GM10248 (cell line): ENCODE measurements around the gene CAMK1.

Experiments used
- CTCF ChIA-PET: fragments of 300-600 bp; sonication (Branson Sonifier 250); formaldehyde crosslinking; extraction: SDS; loops from one replicate; lab custom pipeline; 2021; ENCODE audit warnings: antibody characterized with exemption; lab: Yijun Ruan, JAX
- POLR2A ChIA-PET: fragments of 350-650 bp; sonication (Branson Sonifier 250); formaldehyde crosslinking; extraction: SDS; loops from one replicate; lab custom pipeline; 2020; ENCODE audit warnings: antibody characterized with exemption; lab: Yijun Ruan, JAX
- DNase-seq: peaks from one replicate; pipeline ENCODE4 v3.0.0; 2012; ENCODE audit errors: extremely low spot score
- CTCF ChIP-seq: IDR thresholded peaks from 2 replicates; pipeline ENCODE4 v1.5.1; 2012; ENCODE audit warnings: mild to moderate bottlenecking, low read depth; ENCODE audit errors: extremely low read depth, missing control alignments, control extremely low read depth

Gene CAMK1

DNA sequence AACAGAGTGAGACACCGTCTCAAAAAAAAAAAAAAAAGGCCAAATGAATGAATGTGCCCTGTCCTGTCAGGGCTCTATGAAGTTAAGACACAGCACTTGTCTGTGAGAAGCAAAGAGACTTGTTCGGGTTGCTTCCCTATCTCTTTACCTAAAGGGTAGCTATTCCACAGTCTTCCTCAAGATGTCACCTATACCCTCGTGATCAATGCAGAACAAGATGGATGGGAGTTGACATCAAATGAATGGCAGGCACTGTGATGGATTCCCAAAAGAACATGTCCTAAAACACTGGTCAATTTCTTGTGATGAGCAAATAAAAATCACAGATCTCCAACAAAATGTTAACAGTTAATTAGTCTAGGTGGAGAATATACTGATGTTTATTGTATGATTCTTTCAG, 13.0 kb upstream of the CAMK1 start:
- no peak for DNase-seq
- ChIA-PET CTCF (interaction anchor here (0.8 to 1.5 kb wide), 2 partner anchors 15 to 25 kb away, joined by 3 to 5 read pairs; no protein-coding TSS in a partner anchor), POLR2A (interaction anchor here (0.7 to 0.9 kb wide), 2 partner anchors 10 to 493 kb away, joined by 3 read pairs; partner anchors contain the start of gene ARPC4)
- peak; percentile 33 for TF ChIP-seq CTCF

DNA sequence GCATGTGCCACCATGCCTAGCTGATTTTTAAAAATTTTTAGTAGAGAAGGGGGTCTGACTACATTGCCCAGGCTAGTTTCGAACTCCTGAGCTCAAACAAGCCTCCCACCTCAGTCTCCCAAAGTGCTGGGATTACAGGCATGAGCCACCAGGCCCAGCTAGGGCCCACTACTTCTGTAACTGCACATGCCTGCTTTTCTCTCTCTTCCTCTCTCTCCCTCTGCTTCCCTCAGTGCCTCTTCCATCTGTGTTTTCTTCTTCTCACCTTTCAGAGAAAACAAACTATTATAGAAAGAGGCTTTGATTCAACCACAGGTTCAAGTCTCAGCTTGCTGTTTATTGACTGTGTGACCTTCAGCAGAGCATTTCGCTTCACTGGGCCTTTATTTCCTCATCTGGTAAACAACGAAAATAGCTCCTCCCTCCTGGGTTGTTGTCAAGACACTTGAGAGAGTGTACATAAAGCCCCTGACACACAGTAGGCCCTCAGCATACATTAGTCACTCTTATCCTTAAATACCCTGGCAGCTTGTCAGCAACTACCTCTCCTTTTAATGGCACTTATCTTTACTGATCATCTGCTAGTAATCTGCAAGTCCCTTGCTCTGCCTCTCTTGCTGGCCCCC, 12.3 kb upstream of the CAMK1 start:
- POLR2A ChIA-PET: no interaction called here
- TF ChIP-seq CTCF: no peak
- no peak for DNase-seq
- CTCF ChIA-PET: interaction anchor here (0.8 to 1.6 kb wide), 3 partner anchors 10 to 26 kb away, joined by 3 to 5 read pairs (median 5); no protein-coding TSS in a partner anchor

DNA sequence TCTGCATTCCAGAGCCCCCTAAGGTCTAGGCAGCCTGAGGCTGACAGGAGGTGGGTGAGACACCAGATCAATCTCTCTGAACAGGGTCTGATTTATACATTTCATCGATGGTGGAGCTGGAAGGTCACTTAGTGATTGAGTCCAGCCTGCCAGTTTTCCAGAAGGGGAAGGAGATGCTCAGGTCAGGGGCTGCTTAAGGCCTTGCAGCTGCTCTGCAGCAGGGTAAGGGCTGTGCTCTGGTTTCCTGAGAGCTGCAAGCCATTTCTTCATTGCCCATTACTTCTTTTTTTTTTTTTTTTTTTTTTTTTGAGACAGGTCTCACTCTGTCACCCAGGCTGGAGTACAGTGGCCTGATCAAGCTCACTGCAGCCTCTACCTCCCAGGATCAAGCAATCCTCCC, 11.8 kb upstream of the CAMK1 start:
- TF ChIP-seq CTCF: no peak
- ChIA-PET CTCF (interaction anchor here (1.2 to 1.6 kb wide), 3 partner anchors 10 to 27 kb away, joined by 3 to 5 read pairs (median 5); no protein-coding TSS in a partner anchor), POLR2A (interaction anchor here (0.5 to 0.6 kb wide), 2 partner anchors 18 to 332 kb away, joined by 4 read pairs; no protein-coding TSS in a partner anchor)
- DNase-seq: no peak

DNA sequence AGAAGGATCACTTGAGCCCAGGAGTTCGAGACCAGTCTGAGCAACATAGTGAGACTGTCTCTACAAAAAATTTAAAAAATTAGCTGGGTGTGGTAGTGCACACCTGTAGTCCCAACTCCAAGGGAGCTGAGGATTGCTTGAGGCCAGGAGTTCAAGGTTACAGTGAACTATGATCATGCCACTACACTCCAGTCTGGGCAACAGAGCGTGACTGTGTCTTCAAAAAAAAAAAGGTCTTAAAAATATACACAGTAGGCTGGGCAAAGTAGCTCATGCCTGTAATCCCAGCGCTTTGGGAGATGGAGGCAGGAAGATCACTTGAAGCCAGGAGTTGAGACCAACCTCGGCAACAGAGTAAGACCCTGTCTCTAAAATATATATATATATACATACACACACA, 11.2 kb upstream of the CAMK1 start:
- CTCF ChIA-PET: interaction anchor here (0.9 to 1.6 kb wide), 4 partner anchors 9 to 14 kb away, joined by 3 to 5 read pairs (median 3); partner anchors contain the start of genes CAMK1 and TADA3
- no peak for TF ChIP-seq CTCF
- no peak for DNase-seq
- POLR2A ChIA-PET: interaction anchor here (0.5 to 1.3 kb wide), 3 partner anchors 10 to 332 kb away, joined by 3 to 4 read pairs (median 4); no protein-coding TSS in a partner anchor

DNA sequence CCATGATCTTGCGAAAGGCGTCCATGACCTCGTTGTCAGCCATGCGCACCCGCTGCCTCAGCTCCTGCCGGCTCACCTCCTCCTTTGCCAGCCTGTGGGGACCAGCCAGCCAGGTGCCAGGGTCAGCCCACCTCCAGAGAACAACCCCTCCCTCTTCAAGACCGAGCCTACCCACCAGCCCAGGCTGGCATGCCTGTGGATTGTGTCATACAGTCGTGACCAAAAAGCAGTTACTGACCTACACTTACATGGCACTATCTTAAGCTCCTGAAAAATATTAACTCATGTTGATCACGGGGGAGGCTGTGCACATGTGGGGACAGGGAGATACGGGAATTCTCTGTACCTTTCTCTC, 10.7 kb upstream of the CAMK1 start:
- POLR2A ChIA-PET: interaction anchor here (1.3 kb wide), 1 partner anchor 10 kb away, joined by 3 read pairs; no protein-coding TSS in a partner anchor
- CTCF ChIA-PET: interaction anchor here (0.9 to 1.2 kb wide), 3 partner anchors 11 to 13 kb away, joined by 3 read pairs; partner anchors contain the start of genes CAMK1 and TADA3
- DNase-seq: no peak
- no peak for TF ChIP-seq CTCF

DNA sequence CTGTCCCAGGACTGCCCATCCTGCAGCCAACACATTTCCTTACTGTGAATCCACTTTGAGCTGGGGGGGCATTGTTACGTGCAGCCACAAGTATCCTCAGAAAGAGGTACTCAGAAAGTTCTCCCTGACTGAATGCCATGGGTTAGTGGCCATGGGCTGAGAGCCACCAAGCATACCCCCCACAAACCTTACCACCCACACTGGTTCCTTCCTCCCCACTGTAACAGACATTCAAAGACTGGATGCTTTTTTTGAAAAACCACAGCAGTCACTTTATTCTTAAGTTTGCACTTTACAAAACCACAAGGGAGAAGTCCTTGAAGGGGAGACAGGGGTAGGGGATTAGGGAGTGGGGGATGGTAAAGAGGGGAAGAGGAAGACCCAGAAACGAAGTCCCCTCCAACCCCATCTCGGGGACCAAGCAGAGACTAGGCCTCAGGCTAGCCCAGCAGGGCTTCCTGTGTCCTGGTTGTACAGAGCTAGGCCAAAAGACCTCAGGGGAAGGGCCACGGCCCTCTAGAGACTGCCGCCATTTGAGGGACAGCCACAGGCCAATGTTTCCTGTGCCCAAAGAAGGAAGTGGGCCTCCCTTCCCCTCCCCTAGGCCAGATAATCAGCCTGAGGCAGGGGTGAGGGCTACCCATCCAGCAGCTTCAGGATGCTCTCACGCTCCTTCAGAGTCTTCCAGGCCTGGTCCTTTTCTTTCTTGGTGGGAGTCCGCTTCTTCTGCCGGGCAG, 10.1 kb upstream of the CAMK1 start:
- CTCF ChIA-PET: interaction anchor here (1.1 kb wide), 1 partner anchor 13 kb away, joined by 3 read pairs; the partner anchor contains the start of gene TADA3
- TF ChIP-seq CTCF: no peak
- POLR2A ChIA-PET: interaction anchor here (1.3 kb wide), 1 partner anchor 11 kb away, joined by 3 read pairs; no protein-coding TSS in a partner anchor
- DNase-seq: peak; percentile 58
